SIG-M5 treated with dmso at 0.1 percent for 504 hours (cell line): ENCODE results near the gene GALNT10.

ENCODE experiments used
- DNase-seq: peaks from one replicate; lab custom pipeline; 2025; ENCODE audit not compliant: unreplicated experiment; lab: John Stamatoyannopoulos, UW

GALNT10 gene

DNA sequence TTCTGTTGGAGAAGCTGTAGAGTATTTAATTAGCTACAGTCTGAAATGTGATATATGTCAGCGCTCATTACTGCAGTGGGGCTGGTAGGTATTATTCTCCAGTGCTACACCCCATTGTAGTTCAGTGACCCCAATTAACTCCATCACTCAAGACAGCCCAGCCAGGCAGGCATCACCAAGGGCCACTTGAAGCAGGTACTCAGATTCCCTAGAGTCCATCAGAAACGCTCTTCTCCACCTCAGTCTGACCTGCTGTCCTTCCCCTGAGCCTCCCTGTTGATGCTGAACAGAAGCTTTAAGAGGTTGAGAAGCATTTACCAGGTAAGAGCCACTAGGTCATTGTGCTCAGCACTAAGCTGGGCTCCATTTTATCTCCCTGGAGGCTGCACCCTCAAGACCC is 71.8 kb downstream of the GALNT10 start:
- DNase-seq: no peak

DNA sequence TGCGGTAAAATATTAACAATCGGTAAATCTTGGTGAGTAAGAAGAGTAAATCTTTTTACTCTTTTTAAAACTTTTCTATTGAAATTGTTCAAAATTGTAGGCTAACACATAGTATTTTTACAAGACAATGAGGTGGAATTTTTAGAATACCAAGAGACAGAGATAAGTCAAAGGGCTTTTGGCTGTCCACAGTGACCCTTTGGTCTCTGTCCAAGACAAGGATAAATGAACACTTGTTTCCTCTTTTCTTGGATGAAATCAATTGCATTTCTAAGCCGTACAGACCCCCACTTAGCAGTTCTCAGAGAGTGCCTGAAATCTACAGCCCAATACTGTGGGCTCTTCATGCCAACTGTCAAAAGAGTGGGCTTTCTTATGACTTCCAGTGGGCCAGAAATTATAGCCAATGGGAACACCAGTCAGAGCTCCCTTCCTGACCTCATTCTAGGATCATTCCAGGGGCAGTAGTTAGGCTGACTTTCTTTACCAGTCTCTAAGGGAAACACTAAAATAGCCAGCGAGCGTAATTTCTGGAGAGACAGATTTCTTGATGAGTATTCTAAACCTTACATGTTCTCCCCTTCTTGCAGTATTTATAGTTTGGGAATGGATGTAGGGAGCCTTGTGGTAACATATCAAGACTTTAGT is 74.1 kb downstream of the GALNT10 start:
- DNase-seq: no peak

DNA sequence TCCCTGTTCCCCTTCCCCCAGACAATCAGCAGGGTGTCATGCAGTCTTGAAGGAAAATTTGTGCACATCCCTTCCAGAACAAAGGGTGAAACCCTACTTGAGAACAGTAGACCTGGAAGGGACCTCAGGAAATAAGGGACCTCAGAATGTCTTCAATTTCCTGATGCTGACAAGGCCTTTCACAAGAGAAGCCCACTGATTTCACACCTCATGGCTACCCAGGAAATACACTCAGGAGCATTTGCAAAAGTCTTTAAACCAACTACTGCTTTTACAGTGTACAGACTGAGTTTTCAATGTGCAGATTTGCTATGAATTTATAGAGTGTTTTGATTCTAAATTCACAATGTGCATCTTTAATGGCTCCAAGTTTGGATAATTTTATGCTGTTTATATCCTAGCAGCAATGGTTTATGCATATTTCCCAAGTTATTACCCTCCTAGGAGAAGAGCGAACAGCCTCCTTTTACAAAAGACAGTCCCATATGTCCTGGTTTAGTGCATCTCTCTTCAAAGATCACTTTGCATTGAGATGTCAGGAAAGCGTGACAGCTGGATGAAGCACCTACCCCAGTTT is 74.8 kb downstream of the GALNT10 start:
- no peak for DNase-seq

DNA sequence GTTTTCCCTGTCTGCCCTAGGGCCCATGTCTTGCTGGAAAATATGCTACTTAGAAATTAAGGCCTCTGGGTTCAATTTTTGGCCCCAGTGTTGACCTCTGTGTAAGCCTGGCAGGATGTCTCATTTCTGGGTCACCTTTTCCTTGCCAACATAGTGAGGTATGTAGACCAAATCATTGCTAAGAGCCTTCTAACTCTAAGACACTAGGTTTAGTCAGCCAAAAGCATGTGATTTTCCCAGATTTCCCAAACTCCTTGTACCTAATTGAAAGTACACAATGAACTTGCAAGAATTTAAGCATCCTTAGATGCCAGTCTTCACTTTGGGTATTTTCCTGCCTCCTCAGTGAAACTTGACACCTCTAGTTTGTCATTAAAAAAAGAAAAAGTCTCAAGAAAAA is 77.0 kb downstream of the GALNT10 start:
- DNase-seq: no peak

- DNase-seq: no peak
These were observed 77.5 kb downstream of the GALNT10 start for GRCh38 chr5:154268073-154268472.

DNA sequence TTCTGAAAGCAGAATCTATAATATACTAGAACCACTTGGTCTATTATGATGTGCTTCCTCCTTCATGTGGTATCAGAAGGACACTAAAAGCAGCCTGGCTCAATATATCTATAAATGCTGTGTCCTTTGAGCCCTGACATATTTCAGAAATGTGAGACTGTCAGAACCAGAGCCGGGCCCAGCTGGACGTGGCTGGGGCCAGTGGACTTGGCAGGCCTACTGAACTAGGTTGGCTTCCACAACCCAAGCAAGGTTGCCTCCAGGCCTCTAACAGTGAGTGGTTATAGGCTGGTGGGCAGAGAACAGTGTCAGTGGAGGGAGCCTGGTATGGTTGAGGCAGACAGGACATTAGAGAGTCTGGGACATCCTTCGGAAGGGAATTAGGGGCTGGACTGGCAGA is 78.9 kb downstream of the GALNT10 start:
- DNase-seq: no peak

GRCh38 chr5:154271466-154271865 is 80.9 kb downstream of the GALNT10 start:
- DNase-seq: no peak

DNA sequence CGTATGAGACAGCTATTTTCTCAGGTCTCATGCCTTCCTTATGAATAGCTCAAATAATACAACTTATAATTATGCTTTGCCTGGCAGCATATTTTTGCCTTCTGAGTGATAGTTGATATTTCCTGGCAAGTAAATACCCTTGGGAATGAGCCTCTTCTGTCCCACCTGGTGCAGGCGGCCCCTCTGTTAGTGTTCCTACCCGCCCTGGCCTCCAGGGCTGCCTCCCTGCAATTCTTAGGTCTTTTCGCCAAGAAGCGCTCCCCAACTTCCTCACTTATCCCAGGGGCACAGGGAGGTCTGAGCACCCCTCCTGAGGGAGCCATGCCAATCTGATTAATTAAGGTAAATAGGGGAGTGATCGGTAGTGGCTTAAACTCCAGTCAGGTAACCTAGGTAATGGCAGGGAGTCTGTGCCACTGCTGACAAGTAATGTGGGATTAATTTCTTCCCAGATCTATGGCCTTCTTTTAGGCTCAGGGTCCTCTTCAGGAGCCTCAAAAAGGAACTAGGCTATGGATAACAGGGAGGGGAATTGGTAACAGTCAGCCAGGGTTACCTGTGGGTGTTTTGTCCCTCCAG is 81.5 kb downstream of the GALNT10 start:
- no peak for DNase-seq

GRCh38 chr5:154273028-154273617 is 82.6 kb downstream of the GALNT10 start:
- DNase-seq: no peak

DNA sequence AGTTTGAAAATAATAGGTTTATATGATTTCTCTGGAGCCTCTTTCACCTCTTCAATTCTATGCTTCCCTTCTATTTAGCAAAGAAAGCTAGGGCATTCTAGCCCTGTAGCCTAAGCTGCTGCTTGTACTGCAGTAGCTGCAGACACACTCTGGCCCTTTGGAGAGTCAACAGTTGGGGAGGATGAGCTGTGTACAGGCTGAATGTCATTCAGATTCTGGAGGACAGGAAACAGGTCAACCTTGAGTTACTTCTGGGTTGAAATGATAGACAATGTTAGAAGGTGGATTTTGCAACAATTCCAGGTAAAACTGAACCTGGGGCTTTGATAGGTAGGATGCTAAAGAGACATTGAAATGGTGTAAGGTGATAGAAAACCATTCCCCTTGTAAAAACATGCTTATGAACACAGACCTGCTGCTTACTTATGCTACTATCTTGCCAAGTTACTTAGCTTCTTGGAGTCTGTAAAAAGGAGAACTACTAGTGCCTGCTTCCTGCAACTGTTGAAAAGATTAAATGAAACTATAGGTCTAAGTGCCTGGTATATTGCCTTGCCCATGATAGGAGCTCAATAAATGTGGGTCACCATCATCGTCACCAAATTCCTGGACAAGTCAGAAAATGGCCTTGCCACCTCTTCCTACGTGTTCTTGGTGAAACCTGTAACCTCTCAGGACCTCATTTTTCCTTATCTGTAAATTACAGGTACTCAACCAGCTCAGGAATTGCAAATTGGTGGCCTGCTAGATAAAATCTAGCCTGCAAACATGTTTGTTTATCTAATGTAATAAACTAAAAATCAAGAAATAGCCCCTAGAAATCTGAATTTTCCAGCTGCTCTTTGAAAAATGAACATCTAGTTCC is 83.7 kb downstream of the GALNT10 start:
- peak; percentile 9 for DNase-seq

DNA sequence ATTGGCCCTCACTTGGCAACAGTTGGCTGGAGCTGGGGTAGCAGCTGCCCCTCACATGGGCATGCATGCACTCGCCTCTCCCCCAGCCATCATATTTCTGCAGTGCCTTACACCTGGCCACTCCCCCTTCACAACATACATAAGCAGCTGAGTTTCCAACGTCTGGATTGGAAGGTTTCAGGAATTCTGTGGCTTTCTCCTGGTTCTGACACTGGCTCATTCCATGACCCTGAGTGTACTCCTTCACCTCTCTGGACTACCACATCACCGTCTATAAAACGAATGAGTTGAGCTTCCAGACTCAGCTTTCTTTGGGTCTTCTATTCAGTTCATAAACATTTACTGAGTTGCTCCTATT is 84.3 kb downstream of the GALNT10 start:
- no peak for DNase-seq

- no peak for DNase-seq
These were observed 85.0 kb downstream of the GALNT10 start for GRCh38 chr5:154275566-154275965.

DNA sequence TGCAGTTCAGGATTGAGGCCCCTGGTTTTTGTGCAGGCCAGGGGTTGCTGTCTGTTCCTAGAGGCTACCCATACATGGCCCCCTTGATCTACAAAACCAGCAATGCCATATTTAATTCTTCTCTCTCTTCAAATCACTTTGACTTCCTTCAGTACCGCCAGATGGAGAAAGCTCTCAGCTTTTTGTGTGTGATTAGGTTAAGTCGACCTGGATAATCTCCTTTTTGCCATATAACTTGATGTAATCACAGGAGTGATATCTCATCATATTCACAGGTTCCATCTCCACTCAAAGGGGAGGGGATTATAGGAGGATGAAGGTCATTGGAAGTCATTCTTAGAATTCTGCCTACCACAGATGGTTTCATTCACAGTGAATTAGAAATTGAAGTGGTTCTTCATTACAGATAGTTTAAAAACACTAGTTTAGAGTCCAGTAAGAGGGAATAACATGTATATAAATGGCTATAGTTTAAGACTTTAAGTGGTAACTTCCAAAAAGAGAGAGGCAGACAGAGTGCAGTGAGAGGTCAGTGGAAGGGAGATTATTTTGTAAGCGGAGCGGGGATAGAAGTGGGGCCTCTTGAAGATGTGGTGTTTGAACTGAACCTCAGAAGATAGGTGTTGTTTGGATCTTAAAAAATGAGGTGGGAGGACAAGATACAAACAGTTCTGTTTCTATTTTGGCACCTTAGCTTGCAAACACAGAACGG is 85.9 kb downstream of the GALNT10 start:
- DNase-seq: no peak

GRCh38 chr5:154276973-154277331 is 86.4 kb downstream of the GALNT10 start:
- no peak for DNase-seq

- DNase-seq: no peak
These were observed 87.0 kb downstream of the GALNT10 start for GRCh38 chr5:154277499-154277898.

DNA sequence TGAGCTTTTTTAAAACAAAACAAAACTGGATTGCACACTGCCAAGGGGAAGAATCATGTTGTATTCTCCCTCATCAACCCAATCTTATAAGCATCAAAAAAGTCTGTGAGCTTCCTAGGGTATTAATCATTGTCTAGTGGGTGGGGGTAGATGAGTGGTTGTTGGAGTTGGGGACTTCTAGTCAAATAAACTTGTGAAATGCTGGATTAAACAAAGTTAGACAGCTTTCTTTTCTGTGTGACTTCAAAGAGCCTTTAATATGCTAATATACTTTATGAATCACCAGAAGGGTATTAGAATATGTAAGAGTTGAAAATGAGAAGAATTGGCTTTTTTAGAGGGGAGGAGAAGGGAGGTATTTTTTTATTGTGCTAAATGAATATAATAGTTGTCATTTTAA is 87.7 kb downstream of the GALNT10 start:
- DNase-seq: no peak

GRCh38 chr5:154278908-154279307 is 88.4 kb downstream of the GALNT10 start:
- DNase-seq: no peak

GRCh38 chr5:154284433-154284832 is 93.9 kb downstream of the GALNT10 start:
- DNase-seq: peak; percentile 68

DNA sequence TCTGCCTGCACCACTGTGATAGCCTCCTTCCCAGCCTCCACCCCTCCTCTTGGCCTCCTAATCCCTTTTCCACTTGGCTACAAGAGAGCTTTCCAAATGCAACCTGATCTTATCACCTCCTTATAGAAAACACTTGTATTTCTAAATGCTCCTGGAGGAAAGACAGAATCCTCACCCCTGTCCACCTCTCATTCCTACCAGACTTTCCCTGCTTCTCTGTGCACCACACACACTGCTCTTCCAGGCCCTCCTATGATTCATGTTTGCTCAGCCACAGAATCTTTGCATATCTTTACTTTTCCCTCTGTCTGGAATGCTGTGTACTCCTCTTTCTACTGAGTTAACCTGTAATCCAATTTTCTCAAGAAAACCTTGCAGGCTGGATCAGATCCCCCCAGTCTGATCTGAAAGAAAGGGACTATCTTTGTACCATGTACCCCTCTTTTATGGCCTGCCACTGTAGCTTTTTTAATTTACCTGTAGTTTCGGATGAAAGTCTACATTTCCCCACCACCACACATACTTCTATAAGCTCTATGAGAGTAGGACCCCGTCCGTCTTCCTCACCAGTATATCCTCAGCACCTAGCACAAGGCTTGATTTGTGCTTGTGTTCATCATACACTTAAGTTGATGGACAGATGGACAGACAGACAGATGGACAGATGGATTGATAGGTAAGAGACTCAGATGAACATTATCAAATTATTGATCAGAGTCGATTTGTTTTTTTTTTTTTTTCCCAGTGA is 95.3 kb downstream of the GALNT10 start:
- DNase-seq: peak; percentile 30

GRCh38 chr5:154286557-154286956 is 96.0 kb downstream of the GALNT10 start:
- DNase-seq: no peak
